ENCODE data around the gene GJD4. TPM values are rescaled to one million over a fixed set of nuclear protein-coding genes. Genes with fewer than 3 reads are reported as not detected.

GJD4 gene
- polyA plus RNA-seq, 4 donors: 0.08 TPM; not detected in 3

- DNase-seq (ENCODE audit: low read depth in 4 of 4, low spot score in 3 of 4): no peak
Measured at GRCh38 chr10:35613107-35613440, 7.9 kb downstream of the GJD4 start.

GRCh38 chr10:35613597-35614226 is 8.6 kb downstream of the GJD4 start:
- DNase-seq (ENCODE audit: low read depth in 4 of 4, low spot score in 3 of 4): no peak

- DNase-seq (ENCODE audit: low read depth in 4 of 4, low spot score in 3 of 4): no peak
Measured at GRCh38 chr10:35614312-35614711, 9.2 kb downstream of the GJD4 start.

- DNase-seq (ENCODE audit: low read depth in 4 of 4, low spot score in 3 of 4): no peak
Measured at GRCh38 chr10:35626971-35627507, 21.9 kb downstream of the GJD4 start.

- DNase-seq (ENCODE audit: low read depth in 4 of 4, low spot score in 3 of 4): no peak
Measured at GRCh38 chr10:35631404-35631803, 26.3 kb downstream of the GJD4 start.

GRCh38 chr10:35632027-35632426 is 26.9 kb downstream of the GJD4 start:
- no peak for DNase-seq (ENCODE audit: low read depth in 4 of 4, low spot score in 3 of 4)

GRCh38 chr10:35633006-35633980 is 28.2 kb downstream of the GJD4 start:
- DNase-seq (ENCODE audit: low read depth in 4 of 4, low spot score in 3 of 4): no peak

GRCh38 chr10:35635576-35635975 is 30.4 kb downstream of the GJD4 start:
- no peak for DNase-seq (ENCODE audit: low read depth in 4 of 4, low spot score in 3 of 4)

GRCh38 chr10:35636956-35637355 is 31.8 kb downstream of the GJD4 start:
- no peak for DNase-seq (ENCODE audit: low read depth in 4 of 4, low spot score in 3 of 4)

- no peak for DNase-seq (ENCODE audit: low read depth in 4 of 4, low spot score in 3 of 4)
Measured at GRCh38 chr10:35637462-35637861, 32.3 kb downstream of the GJD4 start.

- no peak for DNase-seq (ENCODE audit: low read depth in 4 of 4, low spot score in 3 of 4)
Measured at GRCh38 chr10:35638101-35638500, 33.0 kb downstream of the GJD4 start.

- DNase-seq (ENCODE audit: low read depth in 4 of 4, low spot score in 3 of 4): no peak
Measured at GRCh38 chr10:35639021-35639727, 34.0 kb downstream of the GJD4 start.

- peak in 1 of 4 donors; percentile 19 for DNase-seq (ENCODE audit: low read depth in 4 of 4, low spot score in 3 of 4)
Measured at GRCh38 chr10:35639728-35640401, 34.7 kb downstream of the GJD4 start.

GRCh38 chr10:35640474-35640873 is 35.3 kb downstream of the GJD4 start:
- peak in 1 of 4 donors; percentile 54 for DNase-seq (ENCODE audit: low read depth in 4 of 4, low spot score in 3 of 4)

GRCh38 chr10:35640951-35641675 is 36.0 kb downstream of the GJD4 start:
- DNase-seq (ENCODE audit: low read depth in 4 of 4, low spot score in 3 of 4): peak in 1 of 4 donors; percentile 51

GRCh38 chr10:35641676-35642034 is 36.5 kb downstream of the GJD4 start:
- DNase-seq (ENCODE audit: low read depth in 4 of 4, low spot score in 3 of 4): no peak

- peak; percentile 88 to 90 (median 90) for DNase-seq (ENCODE audit: low read depth in 4 of 4, low spot score in 3 of 4)
Measured at GRCh38 chr10:35642035-35642792, 37.1 kb downstream of the GJD4 start, which contains the start of gene FZD8. FZD8 (minus strand) TSS chr10:35642296; CDS start chr10:35641429, 867 bp downstream.

GRCh38 chr10:35642793-35643114 is 37.6 kb downstream of the GJD4 start:
- no peak for DNase-seq (ENCODE audit: low read depth in 4 of 4, low spot score in 3 of 4)
